SH-SY5Y (cell line): ENCODE measurements around the gene PTTG1IP.

ENCODE experiments used
- GATA2 ChIP-seq: IDR thresholded peaks from 2 replicates; pipeline ENCODE4 v1.6.1; 2011; ENCODE audit warnings: mild to moderate bottlenecking, low read depth, low read length
- GATA3 ChIP-seq: IDR thresholded peaks from 2 replicates; pipeline ENCODE4 v1.6.1; 2011; ENCODE audit warnings: low read depth, mild to moderate bottlenecking, low read length, moderate library complexity

GRCh38 chr21:44836666-44837471, 36.6 kb downstream of the PTTG1IP start:
- TF ChIP-seq GATA2: no peak
- TF ChIP-seq GATA3: no peak
